Measurements from ENCODE around the gene THTPA.
"Not testable (repeated sequence)": the region's sequence is repeated elsewhere in the genome, so short reads cannot be mapped to it uniquely, and the experiment has no call there.

DNA sequence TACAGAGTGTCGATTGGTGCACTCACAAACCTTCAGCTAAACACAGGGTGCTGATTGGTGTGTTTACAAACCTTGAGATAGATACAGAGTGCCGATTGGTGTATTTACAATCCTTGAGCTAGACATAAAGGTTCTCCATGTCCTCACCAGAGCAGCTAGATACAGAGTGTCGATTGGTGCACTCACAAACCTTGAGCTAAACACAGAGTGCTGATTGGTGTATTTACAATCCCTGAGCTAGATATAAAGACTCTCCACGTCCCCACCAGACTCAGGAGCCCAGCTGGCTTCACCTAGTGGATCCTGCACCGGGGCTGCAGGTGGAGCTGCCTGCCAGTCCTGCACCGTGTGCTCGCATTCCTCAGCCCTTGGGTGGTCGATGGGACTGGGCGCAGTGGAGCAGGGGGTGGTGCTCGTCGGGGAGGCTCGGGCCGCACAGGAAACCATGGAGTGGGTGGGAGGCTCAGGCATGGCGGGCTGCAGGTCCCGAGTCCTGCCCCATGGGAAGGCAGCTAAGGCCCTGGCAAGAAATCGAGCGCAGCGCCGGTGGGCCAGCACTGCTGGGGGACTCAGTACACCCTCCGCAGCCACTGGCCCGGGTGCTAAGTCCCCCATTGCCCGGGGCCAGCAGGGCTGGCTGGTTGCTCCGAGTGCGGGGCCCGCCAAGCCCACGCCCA, 28.6 kb downstream of the THTPA start:
- TF ChIP-seq CTCF (IDR thresholded peaks at IDR 0.05; ENCODE audit: low read depth, low read length); POLR2A (IDR thresholded peaks at IDR 0.05; ENCODE audit: extremely low read depth, insufficient read length); MYC (IDR thresholded peaks at IDR 0.05; ENCODE audit: low read depth, low read length): not testable (repeated sequence)
- TF ChIP-seq, protein P1, sequence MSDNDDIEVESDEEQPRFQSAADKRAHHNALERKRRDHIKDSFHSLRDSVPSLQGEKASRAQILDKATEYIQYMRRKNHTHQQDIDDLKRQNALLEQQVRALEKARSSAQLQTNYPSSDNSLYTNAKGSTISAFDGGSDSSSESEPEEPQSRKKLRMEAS (IDR thresholded peaks at IDR 0.05; ENCODE audit: low read depth, low read length) = not testable (repeated sequence)

Measured in NB4 (cell line).